OCI-LY7 (cell line): ENCODE data around the gene ABCA4. TPM values are rescaled to one million over a fixed set of nuclear protein-coding genes. Genes with fewer than 3 reads are reported as not detected.
"Not testable (repeated sequence)": the region's sequence is repeated elsewhere in the genome, so short reads cannot be mapped to it uniquely, and the experiment has no call there.

Experiments
- BruUV-seq: library from RNA; stranded (reverse); fragments of 400-500 nt; replicated peaks from 2 replicates; lab custom pipeline; 2021; lab: Mats Ljungman, UMichigan
- CTCF ChIA-PET: fragments of 300-600 bp; sonication (Branson Sonifier 250); formaldehyde crosslinking; loops from one replicate; lab custom pipeline; 2022; ENCODE audit warnings: antibody characterized with exemption; ENCODE audit not compliant: unreplicated experiment; lab: Charles Lee
- POLR2A ChIA-PET: fragments of 300-600 bp; sonication (Branson Sonifier 250); formaldehyde crosslinking; loops from one replicate; lab custom pipeline; 2022; ENCODE audit warnings: antibody characterized with exemption; lab: Charles Lee
- DNase-seq: peaks from one replicate; pipeline ENCODE4 v3.0.0-alpha.2; 2015; ENCODE audit warnings: low spot score
- H2AFZ ChIP-seq: fragments of 200-600 bp; sonication (generic), shearing (Covaris generic); 2 replicates; pipeline ENCODE4 v1.6.1; 2014; ENCODE audit warnings: mild to moderate bottlenecking, antibody characterized with exemption, low read length, moderate library complexity
- H3K27ac ChIP-seq: fragments of 200-600 bp; sonication (generic); 2 replicates; pipeline ENCODE4 v1.5.1; 2014; ENCODE audit warnings: mixed run types, low read depth, mild to moderate bottlenecking, moderate library complexity, low read length, inconsistent platforms; ENCODE audit not compliant: poor library complexity, severe bottlenecking
- H3K36me3 ChIP-seq: fragments of 200-600 bp; sonication (generic); 2 replicates; pipeline ENCODE4 v1.6.1; 2014; ENCODE audit warnings: mild to moderate bottlenecking, antibody characterized with exemption, low read length, moderate library complexity, mixed read lengths; ENCODE audit not compliant: insufficient read depth
- H3K4me1 ChIP-seq: fragments of 200-600 bp; sonication (generic); 2 replicates; pipeline ENCODE4 v1.5.1; 2014; ENCODE audit warnings: mild to moderate bottlenecking, low read length; ENCODE audit not compliant: insufficient read depth, poor library complexity, severe bottlenecking
- H3K4me2 ChIP-seq: fragments of 200-600 bp; sonication (generic); 2 replicates; pipeline ENCODE4 v1.6.1; 2014; ENCODE audit warnings: mild to moderate bottlenecking, low read length
- H3K4me3 ChIP-seq: fragments of 200-600 bp; sonication (generic); 2 replicates; pipeline ENCODE4 v1.5.1; 2014; ENCODE audit warnings: mild to moderate bottlenecking, low read depth, low read length; ENCODE audit not compliant: poor library complexity, severe bottlenecking
- H3K79me2 ChIP-seq: fragments of 200-600 bp; sonication (generic); 2 replicates; pipeline ENCODE4 v1.6.1; 2016; ENCODE audit warnings: low read depth, mild to moderate bottlenecking, low read length, moderate library complexity, mixed read lengths; ENCODE audit not compliant: insufficient read depth
- H3K9me2 ChIP-seq: fragments of 200-600 bp; sonication (generic); 2 replicates; pipeline ENCODE4 v1.6.1; 2016; ENCODE audit warnings: mild to moderate bottlenecking, low read length, mixed read lengths; ENCODE audit not compliant: insufficient read depth
- H3K9me3 ChIP-seq: fragments of 200-600 bp; sonication (generic); 2 replicates; pipeline ENCODE4 v1.6.1; 2014; ENCODE audit warnings: mild to moderate bottlenecking, mixed run types, low read length, mixed read lengths
- H4K20me1 ChIP-seq: fragments of 200-600 bp; sonication (generic); 2 replicates; pipeline ENCODE4 v1.6.1; 2014; ENCODE audit warnings: mild to moderate bottlenecking, antibody characterized with exemption, low read length, moderate library complexity, mixed read lengths; ENCODE audit not compliant: insufficient read depth
- CTCF ChIP-seq: fragments of 200-600 bp; sonication (generic); conservative IDR thresholded peaks from 2 replicates; pipeline ENCODE4 v1.5.1; 2014; ENCODE audit warnings: mild to moderate bottlenecking, antibody characterized with exemption, low read length, moderate library complexity, mixed read lengths
- EZH2phosphoT487 ChIP-seq: fragments of 200-600 bp; sonication (generic); IDR thresholded peaks from 2 replicates; pipeline ENCODE4 v1.6.1; 2018; ENCODE audit warnings: low read depth, borderline replicate concordance, mild to moderate bottlenecking, mixed run types, antibody characterized with exemption, low read length, moderate library complexity, mixed read lengths
- intact Hi-C: fragments of 100-400 bp; cut with micrococcal nuclease; formaldehyde crosslinking; loops from one replicate; pipeline ENCODE4 v1.10.0; 2022; ENCODE audit not compliant: unreplicated experiment
- total RNA-seq, 2 experiments: library from RNA; depleted of rRNA in 1 of 2; stranded (reverse); fragments of >200 nt in 1 of 2; shearing (Covaris generic) in 1 of 2; gene quantifications; 2 replicates each; pipeline ENCODE4 v1.2.3, GENCODE V29; 2014 to 2022

The ABCA4 gene
- total RNA-seq, 2 experiments from 2014 or later, result not detected

- no peak overlapping the region for H2AFZ ChIP-seq
- POLR2A ChIA-PET, result interaction anchor here (0.6 kb wide), 1 partner anchor 20 kb away, joined by 3 read pairs; no protein-coding TSS in a partner anchor
These were observed 128.0 kb downstream of the ABCA4 start for GRCh38 chr1:93992954-93993353.

GRCh38 chr1:93992190-93992589, 128.8 kb downstream of the ABCA4 start:
- H2AFZ ChIP-seq, result no peak overlapping the region
- DNase-seq, result no peak
- intact Hi-C loops, result no loop called here
- CTCF ChIA-PET, result no interaction called here
- H3K9me3 ChIP-seq, result no peaks in the 10 kb centered on the region
- POLR2A ChIA-PET, result no interaction called here
- H3K4me2 ChIP-seq, result no peak overlapping the region
- H3K4me3 ChIP-seq, result no peak overlapping the region
- H3K4me1 ChIP-seq, result no peaks in the 10 kb centered on the region
- no peaks in the 10 kb centered on the region for H4K20me1 ChIP-seq
- no peaks in the 10 kb centered on the region for H3K79me2 ChIP-seq
- no TSS peak for BruUV-seq
- H3K27ac ChIP-seq, result no peak overlapping the region
- no peak for TF ChIP-seq EZH2phosphoT487
- no peak for TF ChIP-seq CTCF
- H3K36me3 ChIP-seq, result no peaks in the 10 kb centered on the region
- H3K9me2 ChIP-seq, result no peaks in the 10 kb centered on the region

More at GRCh38 chr1:93992954-93993353, 128.0 kb downstream of the ABCA4 start:
- H3K27ac ChIP-seq, result no peak overlapping the region
- H3K9me2 ChIP-seq, result no peaks in the 10 kb centered on the region
- no peak overlapping the region for H3K4me3 ChIP-seq
- intact Hi-C loops, result no loop called here
- no TSS peak for BruUV-seq
- H3K36me3 ChIP-seq, result no peaks in the 10 kb centered on the region
- CTCF ChIA-PET, result interaction anchor here (0.6 kb wide), 1 partner anchor 25 kb away, joined by 3 read pairs; no protein-coding TSS in a partner anchor
- H3K4me2 ChIP-seq, result peak overlapping the region; percentile 34; the same call in 1 of the 2 replicates
- no peaks in the 10 kb centered on the region for H3K79me2 ChIP-seq
- no peak for TF ChIP-seq EZH2phosphoT487
- no peak for TF ChIP-seq CTCF
- DNase-seq, result no peak
- no peaks in the 10 kb centered on the region for H4K20me1 ChIP-seq
- no peaks in the 10 kb centered on the region for H3K4me1 ChIP-seq
- no peaks in the 10 kb centered on the region for H3K9me3 ChIP-seq

GRCh38 chr1:93991271-93991670, 129.7 kb downstream of the ABCA4 start:
- Histone ChIP-seq H3K79me2 (no peaks in the 10 kb centered on the region), H3K36me3 (no peaks in the 10 kb centered on the region), H4K20me1 (no peaks in the 10 kb centered on the region), H3K9me3 (no peaks in the 10 kb centered on the region), H3K27ac (no peak overlapping the region), H3K4me2 (no peak overlapping the region), H3K4me3 (no peak overlapping the region), H3K9me2 (no peaks in the 10 kb centered on the region), H2AFZ (no peak overlapping the region), H3K4me1 (no peaks in the 10 kb centered on the region)
- TF ChIP-seq CTCF (no peak), EZH2phosphoT487 (no peak)
- BruUV-seq, result no TSS peak
- CTCF ChIA-PET, result no interaction called here
- POLR2A ChIA-PET, result interaction anchor here (1.0 kb wide), 1 partner anchor 27 kb away, joined by 4 read pairs; no protein-coding TSS in a partner anchor
- intact Hi-C loops, result no loop called here
- DNase-seq, result no peak

- H3K36me3 ChIP-seq, BruUV-seq, H2AFZ ChIP-seq, H3K27ac ChIP-seq, H4K20me1 ChIP-seq, H3K9me2 ChIP-seq, intact Hi-C loops, H3K4me2 ChIP-seq, H3K79me2 ChIP-seq, H3K9me3 ChIP-seq, H3K4me3 ChIP-seq, H3K4me1 ChIP-seq, DNase-seq, CTCF ChIA-PET: not testable (repeated sequence)
- POLR2A ChIA-PET, result interaction anchor here (0.7 to 1.4 kb wide), 2 partner anchors 10 to 51 kb away, joined by 5 to 6 read pairs; no protein-coding TSS in a partner anchor
These were observed 130.5 kb downstream of the ABCA4 start for GRCh38 chr1:93990477-93990876.
